NCI-H1694 treated with DMSO at 0.1 percent for 48 hours (cell line): ENCODE results near the gene TBL2.
"Not testable (repeated sequence)": the region's sequence is repeated elsewhere in the genome, so short reads cannot be mapped to it uniquely, and the experiment has no call there.

Source experiments
- DNase-seq: peaks from one replicate; lab custom pipeline; 2025; lab: John Stamatoyannopoulos, UW

Gene TBL2

DNA sequence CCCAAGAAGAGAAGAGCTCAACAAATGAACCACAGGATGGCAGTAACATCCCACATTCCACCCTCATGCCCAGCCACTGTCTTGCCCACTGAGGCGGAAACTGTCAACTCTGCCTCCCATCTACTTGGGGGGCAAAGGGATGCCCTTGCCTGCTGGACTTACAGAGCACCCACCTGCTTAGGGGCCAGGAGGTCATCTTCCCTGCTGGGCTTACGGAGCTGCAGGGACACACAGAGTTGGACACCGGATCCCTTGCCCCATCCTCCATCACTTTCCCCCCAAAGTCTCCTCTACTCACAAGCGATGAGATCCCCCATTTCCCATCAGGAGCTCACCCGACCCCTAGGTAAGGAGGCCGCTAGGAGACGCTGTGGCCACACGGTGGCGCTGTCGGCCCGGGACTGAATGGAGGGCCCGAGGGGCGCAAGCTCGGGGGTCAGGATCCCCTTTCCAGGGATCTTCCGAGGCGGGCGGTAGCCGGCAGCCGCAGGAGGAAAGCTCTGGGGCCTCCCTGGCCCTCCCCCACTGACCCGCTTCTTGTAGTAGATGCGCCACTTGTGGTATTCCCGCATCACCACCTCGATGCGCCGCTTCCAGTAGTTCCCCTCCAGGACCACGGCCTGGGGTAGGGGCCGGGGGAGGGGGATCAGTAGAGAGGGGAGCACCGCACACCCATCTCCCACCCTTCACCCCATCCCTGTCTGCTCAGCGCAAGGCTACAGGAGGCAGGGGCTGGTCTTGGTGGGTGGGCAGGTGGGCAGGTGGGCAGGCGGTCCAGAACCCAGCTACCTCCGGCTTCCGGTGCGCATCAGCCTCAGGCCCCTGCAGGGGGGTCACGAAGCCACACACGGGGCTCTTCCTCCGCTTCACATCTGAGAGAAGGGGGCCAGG, 28.7 kb upstream of the TBL2 start:
- peak; percentile 57 for DNase-seq

DNA sequence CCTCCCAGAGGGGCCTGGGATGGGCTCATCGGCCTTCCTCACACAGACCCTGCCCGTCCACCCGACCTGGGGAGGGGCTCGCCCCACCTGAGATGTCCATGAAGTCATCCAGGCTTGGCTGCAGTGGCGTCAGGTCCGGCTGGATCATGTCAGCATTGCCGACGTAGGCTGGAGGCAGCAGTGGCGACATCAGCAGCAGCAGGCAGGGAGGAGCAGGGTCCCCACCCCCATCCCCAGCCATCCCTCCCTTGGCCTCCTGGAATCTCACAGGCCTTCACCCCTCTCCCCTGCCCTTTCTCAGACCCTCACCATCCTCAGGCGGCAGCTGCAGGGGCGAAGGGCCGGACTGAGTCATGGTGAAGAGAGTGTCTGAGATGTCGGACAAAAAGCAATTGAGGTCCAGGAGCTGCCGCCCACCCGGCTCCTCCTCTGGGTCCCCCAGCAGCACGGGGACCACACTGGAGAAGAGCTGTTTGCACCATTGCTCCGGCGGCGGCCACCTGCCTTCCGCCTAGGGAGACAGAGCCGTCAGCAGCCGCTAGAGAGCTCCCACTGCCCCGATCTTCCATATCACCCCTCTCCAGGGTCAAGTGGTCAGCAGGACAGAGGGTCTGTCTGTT, 27.3 kb upstream of the TBL2 start:
- no peak for DNase-seq

DNA sequence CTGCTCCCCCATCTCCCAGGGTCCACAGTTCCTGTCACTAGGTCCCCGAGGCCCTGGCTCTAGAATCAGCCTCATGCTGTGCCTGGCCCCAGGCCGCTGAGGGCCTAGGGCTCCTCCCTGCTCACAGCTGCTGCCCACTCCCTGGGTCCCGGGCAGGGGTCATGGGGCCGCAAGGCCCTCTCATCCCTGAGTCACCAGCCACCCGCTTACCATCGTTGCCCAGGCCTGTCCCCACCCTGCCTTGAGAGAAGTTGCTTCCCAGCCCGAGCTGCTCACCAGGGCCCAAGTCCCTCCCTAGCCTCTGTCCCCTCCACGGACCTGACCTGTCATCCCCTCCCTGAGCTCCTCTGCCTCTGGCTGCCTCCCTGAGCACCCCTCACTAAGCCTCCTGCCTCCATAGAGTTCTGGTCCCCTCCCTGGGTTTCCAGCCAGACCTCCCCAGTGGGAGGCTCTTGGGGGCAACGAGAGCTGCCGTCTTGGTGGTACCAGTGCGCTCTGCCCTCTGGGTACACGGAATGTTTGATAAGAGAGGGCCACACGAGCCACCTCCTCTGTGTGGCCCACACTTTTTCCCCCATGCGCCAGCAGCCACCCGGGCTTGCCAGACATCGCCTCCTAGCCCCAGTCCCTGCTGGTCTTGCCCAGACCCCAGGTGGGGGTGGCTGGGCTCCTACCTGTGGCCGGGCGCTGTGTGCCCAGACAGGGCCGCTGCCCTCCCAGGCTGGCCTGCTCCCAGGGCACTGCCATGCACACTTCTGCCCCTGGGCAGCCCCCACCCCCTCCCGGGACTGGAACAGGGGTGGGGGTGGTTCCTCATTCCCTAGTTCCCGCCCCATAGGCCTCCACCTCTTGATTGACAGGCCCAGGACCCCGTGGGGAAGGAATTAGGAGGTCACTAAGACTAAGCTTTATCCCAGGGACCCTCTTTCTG, 24.6 kb upstream of the TBL2 start:
- DNase-seq: no peak

DNA sequence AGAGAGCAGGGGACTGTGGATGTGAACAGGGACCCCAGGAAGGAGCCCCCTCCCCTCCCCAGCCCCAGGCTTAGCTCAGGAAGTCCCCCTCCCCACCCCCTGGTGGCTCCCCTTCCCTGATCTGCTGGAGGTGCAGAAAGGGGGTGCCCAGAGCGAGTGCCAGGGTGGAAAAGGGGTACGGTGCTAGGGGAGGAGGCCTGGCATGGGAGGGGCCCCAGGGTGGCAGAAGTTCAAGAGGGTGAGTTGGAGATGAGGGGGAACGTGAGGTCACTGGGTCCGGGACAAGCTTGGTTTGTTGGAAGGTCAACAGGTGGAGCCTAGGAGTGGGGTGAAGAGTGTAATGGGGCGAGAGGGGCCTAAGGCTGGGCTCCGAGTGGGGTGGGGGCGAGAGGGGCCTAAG, 21.5 kb upstream of the TBL2 start:
- no peak for DNase-seq

DNA sequence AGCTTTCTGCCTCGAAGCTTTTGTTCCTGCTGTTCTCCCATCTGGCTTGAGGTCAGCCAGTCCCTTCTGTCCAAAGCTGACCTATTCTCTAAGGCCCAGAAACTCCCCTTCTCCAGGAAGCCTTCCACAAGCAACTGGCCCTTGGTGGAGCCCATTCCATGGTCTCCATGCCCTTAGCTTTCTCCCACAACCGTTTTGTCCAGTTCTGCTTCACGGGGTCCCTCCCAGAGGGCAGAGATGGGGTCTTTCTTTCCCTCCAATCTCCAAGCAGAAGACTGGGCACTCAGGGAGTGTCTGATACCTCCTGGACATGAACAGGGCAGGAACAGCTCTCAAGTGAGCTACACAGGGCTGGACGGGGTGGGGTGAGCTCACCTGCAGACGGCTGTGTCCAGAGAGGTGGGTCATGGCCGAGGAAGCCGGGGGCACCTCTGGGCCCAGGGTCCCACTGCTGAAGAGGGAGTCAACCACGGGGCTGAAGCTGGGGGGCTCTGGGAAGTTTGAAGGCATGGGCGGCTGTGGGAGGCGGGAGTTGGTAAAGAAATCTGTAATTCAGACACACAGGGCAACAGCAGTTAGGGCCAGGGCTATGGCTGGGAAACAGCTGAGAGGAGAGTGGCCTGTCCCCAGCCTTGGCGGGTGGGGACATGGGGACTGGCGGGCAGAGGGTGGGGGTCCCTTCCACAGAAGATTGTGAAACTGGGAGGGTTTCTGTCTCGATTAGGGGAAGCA, 20.9 kb upstream of the TBL2 start:
- no peak for DNase-seq

DNA sequence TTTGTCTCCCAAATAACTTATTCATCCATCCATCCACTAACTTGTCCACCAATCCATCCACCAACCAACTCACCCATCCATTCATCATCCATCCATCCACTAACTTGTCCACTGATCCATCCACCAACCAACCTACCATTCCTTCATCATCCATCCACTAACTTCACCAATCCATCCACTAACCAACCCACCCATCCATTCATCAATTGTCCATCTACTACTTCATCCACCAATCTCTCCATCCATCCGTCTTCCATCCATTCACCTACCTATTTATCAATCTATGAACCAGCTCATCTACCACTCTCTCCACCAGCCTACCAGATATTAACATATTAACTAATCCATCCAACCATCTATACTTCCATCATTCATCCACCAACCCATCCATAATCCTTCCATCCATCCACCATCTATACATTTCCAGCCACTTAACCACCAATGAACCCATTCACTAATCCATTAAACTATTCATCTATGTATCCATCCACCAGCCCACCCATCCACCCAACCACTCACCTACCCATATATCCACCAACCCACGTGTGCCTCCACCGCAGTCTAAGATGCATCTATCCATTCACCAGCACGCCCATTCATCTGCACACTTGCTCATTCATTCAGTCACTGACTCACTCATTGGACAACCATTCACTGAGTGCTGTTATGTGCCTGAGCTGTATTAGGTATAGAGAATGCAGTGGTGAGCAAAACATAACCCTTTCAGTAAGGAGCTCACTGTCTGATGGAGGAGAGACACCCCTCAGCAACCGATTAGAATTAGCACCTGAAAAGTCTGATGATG, 19.8 kb upstream of the TBL2 start:
- DNase-seq: no peak

DNA sequence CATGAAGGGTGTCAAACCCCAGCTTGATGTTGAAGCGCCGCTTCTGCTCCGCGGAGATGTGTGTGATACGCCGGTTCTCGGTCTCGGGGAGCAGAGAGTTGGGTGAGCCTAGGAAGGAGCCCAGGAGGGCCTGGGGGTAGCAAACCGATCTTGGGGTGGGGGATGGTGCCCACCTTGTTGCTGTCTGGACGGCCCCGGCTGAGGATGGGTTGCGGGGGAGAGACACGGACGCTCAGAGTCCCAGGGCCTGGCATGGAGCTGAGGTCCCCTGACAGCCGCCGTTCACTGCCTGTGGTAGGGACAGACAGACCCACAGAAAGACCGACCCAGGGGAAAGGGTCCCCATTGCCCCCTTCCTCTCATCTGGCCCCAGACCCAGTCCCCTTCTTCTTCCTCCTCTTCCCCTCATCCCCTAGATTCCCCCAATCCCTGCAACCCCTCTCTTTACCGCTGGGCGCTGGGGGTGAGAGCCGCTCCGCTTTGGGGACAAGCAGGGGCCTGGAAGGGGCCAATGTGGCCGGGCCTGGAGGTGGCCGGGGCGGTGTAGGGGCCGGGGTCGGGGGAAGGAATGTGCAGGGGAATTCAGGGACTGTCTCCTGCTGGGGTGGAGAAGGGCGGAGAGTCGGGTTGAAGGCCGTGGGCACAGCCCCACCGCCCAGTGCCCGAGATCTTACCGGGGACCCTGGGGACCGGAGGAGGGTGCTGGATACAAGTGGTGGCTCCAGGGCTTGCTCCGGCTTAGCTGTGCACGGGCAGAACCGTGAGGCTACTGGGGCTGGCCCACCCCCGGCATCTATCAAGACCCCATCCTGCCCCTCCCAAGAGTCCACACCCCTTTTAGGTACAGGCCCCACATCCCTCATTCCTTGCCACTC, 18.0 kb upstream of the TBL2 start:
- no peak for DNase-seq

DNA sequence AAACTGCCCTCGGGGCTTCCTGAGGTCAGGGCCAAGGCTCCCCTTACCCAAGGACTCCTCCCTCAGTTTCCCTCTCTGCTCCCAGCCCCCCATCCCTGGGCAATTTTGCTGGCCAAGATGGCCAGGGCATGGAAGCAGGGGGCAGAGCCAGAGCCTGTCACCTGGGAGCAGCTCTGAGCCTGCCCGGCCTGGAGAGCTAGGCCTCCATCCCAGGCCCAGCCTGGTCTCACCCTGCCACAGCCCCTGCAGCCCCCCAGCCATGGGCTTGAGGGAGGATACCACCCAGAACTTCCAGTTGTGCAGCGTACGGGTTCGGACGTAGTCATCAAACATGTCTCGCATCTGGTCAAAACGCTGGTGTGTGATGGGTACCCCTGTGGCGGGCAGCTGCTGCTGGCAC, 17.0 kb upstream of the TBL2 start:
- no peak for DNase-seq

DNA sequence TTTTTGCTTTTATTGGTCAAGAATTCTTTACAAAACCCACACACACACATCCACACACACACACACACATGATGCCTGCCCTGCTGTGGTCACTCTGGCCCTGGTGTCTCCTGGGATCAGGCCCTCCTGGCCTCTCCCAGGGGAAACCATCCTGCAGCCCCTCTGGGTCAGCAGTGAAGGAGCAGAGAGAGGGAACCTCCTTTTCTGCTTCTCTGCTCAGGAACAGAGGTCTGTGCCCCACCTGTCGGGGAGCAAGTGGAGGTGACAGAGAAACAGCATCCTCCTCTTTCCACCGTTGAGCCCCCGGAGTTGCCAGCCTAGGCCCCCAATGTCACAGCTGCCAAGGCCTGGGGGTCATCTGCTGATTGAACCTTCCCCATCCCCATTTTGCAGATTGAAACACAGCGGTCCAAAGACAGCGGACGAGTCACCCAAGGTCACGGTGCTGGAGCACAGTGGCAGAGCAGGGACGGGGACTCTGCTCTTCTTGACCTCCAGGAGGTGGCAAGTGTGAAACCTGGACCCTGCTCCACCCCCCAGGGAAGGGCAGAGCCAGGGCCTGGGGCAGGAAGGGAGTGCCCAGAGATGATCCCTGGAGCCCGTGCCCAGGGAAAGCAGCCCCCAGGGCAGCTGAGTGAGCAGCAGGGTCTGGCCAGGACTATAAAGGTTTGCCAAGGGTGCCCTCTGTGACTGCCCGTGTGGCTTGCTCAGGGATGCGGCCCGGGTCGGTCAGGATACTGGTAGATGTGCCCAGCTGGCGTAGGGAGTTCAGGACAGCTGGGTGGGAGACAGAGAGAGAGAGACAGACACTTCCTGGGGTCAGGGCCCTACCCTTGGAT, 15.0 kb upstream of the TBL2 start:
- no peak for DNase-seq

DNA sequence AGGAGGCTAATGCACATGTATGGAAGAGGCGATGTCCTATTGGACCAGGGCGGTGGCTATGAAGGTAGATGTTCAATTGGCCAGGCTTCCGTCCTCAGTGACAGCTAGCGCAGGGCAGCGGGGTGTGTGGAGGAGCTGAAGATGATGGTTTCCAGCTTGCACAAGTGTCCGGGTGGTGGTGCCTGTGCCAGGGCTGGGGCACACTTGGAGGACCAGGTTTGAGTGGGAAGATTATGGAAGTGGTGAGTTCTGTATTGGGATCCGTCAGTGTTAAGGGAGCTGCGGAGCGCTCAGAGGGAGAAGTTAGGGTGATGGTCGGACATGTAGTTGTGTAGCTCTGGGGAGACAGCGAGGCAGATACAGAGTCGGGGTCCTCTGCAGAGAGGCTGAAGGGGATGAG, 8.5 kb upstream of the TBL2 start:
- DNase-seq: no peak

DNA sequence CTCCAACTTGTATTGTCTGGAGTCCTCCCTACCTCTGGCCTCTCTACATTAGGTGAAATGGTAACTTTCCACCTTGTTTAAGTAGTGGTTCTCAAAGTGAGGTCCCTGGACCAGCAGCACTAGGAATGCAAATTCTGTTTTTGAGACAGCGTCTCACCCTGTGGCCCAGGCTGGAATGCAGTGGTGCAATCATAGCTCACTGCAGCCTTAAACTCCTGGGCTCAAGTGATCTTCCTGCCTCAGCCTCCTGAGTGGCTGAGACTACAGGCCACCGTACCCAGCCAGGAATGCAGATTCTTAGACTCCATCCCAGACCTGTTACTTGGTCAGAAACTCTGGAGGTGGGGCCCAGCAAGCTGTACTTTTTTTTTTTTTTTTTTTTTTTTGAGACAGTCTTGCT, 6.8 kb upstream of the TBL2 start:
- no peak for DNase-seq

DNA sequence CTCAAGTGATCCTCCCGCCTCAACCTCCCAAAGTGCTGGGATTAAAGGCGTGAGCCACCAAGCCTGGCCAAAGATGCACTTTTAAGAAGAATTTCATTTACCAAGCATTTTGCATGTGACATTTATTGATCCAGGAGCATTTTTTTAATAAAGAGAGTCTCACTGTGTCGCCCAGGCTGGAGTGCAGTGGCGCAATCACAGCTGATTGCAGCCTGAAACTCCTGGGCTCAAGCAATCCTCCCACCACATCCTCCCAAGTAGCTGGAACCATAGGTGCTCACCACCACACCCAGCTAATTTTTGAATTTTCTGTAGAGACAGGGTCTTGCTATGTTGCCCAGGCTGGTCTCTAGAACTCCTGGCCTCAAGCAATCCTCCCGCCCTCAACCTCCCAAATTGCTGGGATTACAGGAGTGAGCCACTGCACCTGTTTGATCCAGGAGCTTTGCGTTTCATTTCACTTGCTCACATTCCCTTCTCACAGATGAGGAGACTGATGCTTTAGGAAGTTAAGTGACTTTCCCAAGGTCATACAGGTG, 4.4 kb upstream of the TBL2 start:
- DNase-seq: no peak

DNA sequence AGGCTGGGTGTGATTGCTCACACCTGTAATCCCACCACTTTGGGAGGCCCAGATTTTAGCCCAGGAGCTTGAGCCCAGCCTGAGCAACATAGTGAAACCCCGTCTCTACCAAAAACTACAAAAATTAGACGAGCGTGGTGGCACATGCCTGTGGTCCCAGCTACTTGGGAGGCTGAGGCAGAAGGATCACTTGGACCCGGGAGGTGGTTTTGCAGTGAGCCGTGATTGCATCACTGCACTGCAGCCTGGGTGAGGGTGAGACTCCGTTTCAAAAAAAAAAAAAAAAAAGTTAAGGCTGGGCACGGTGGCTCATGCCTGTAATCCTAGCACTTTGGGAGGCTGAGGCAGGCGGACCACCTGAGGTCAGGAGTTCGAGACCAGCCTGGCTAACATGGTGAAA, 2.6 kb upstream of the TBL2 start:
- DNase-seq: not testable (repeated sequence)

DNA sequence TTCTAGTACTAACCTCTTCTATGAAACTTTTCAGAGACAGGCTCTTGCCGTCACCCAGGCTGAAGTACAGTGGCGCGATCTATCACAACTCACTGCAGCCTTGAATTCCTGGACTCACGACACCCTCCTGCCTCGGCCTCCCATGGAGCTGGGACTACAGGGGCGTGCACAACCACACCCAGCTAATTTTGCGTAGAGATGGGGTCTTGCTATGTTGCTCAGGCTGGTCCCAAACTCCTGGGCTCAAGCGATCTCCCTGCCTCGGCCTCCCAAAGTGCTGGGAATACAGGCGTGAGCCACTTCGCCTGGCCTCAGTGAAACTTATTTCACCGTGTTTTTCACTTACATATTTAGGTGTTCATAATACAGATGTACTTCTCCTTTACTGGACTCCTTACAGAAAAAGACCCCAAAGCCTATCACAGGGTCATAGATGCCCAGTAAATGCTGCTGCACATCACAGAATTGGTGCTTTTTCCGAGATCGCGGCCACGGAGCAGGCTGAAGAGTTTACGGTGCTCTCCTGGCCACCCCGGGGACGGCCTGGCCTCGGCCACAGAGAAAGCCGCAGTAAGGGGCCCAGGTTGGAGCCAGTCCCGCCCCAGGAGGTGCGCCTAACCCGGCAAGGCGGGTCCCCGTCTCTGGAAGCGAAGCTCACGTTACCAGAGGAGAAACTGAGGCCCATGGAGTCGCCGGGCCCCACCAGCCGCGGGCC, 595 bp downstream of the TBL2 start:
- no peak for DNase-seq

DNA sequence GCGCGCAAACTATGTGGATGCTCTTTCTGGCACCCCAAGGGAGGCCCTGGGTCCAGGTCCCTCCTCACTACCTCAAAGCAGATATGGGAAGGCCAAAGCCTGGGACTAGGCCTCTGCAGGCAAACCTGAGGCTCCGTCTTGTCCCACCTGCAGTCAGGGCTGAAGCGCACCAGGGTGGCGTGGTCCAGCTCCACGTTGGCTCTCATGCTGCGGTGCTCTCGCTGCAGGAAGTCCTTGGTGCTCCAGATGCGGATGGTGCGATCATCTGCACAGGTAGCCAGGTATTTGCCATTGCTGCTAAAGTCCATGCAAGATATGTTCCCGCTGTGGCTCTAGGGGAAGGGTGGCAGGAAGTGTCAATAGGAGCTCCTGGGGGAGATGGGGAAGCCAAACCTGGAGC, 4.6 kb downstream of the TBL2 start:
- no peak for DNase-seq

DNA sequence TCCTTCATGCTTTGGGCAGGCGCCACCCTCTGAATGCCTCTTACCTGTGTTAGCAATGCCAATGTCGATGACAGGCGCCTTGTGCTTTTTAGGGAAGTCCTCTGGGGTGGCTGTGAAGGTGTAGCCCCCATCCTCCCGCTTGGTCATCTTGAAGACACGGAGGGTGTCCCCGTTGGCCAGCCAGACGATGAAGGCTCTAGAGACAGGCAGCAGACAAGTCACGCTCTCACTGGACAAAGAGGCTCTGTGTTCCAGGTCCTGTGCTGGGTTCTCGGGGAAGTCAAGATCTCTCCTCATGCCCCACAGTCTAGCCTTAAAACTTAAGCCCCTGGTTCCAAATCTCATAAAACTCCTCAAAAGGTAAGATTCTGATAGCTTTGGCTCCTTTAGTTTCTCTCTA, 5.1 kb downstream of the TBL2 start:
- no peak for DNase-seq

DNA sequence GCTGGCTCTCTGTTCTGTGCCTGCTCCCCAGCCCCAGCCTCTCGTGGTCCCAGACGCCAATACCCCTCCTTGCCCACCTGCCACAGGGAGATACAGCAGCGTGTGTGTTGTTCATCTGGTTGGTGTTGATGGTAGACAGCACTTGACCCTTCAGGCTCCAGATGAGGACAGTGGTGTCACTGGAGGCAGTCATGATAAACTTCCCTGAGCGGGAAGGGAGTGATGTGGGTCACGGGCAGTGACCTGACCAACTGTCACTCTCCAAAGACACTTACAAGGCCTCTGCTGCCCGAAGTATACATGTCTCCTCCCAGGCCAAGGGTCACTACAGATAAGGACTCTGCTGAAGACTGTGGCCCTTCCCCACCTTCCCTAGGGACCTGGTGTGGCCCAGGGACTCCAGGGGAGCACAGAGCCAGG, 5.6 kb downstream of the TBL2 start:
- no peak for DNase-seq

DNA sequence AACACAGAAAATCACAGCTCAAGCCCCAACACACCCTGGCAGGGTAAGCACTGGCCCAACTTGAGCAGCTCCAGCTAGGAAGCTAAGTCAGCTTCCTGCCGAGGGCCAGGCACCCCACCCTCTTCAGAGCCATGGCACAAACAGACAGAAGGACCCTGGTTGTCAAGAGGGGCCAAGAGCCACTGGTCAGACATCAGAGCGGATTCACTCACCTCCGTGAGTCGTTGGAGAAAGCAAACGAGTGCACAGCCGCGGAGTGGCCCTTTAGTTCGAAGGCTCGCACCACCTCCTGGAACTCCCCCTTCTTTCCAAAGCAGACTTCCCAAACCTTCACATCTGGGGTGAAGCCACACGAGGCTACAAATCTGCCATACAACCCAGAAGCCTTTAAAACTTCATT, 7.4 kb downstream of the TBL2 start:
- no peak for DNase-seq
